ENCODE measurements around the gene RPL12. TPM values are rescaled to one million over a fixed set of nuclear protein-coding genes. Genes with fewer than 3 reads are reported as not detected.
A peak's percentile ranks its signal among the peaks of the same experiment; 100 is the strongest.

The RPL12 gene
- total RNA-seq, 2 experiments from 2014 or later: 2,222 to 2,735 TPM

GRCh38 chr9:127448112-127448805 lies 2.9 kb downstream of the RPL12 start:
- peak overlapping the region; percentile 98 for H3K4me3 Mint-ChIP-seq
- peaks cover 12% of the 10 kb centered on the region for H3K9me3 Mint-ChIP-seq (ENCODE audit: low read depth)
- ChIA-PET POLR2A (interaction anchor here (0.6 to 0.7 kb wide), 2 partner anchors 223 to 621 kb away, joined by 4 read pairs; no protein-coding TSS in a partner anchor), CTCF (interaction anchor here (0.7 kb wide), 1 partner anchor 725 kb away, joined by 4 read pairs; no protein-coding TSS in a partner anchor)
- DNase-seq: no peak
- H3K27ac Mint-ChIP-seq: peak overlapping the region; percentile 98
- intact Hi-C loops (cut with DNase I, micrococcal nuclease): no loop called here
- H3K36me3 Mint-ChIP-seq (ENCODE audit: low read depth): peaks cover 80% of the 10 kb centered on the region
- H3K27me3 Mint-ChIP-seq: no peaks in the 10 kb centered on the region
- ATAC-seq: no peak
- H3K4me1 Mint-ChIP-seq: peaks cover 36% of the 10 kb centered on the region

DNA sequence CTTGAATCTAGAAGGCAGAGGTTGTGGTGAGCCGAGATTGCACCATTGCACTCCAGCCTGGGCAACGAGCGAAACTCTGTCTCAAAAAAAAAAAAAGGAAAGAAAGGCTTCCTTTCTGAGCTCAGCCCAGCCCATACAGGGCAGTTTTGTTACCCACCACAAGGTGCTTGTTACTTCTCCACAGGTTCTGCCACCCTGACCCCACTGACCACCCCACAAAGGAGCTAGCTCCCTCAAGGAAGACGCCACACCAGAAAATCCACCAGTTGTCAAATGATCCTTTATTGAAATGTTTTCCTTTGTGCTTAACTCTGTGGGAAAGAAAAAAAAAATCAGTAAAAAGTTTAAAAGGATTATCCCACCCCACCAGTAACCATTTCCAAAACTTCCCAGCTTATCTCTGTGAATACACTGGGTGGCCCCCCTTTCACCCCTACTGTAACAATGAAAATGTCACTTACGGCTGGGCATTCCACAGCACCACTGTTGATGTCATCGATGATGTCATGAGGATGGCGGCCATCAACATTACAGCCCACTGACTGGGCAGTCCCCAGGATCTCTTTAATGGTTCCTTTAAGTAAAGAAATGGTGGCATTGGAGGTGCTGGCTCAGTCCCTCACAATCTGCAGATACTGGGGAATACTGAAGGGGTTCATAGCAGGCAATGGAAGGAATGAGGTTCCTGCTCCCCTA lies 3.6 kb downstream of the RPL12 start:
- peaks cover 85% of the 10 kb centered on the region for H3K36me3 Mint-ChIP-seq (ENCODE audit: low read depth)
- H3K4me1 Mint-ChIP-seq: peaks cover 33% of the 10 kb centered on the region
- H3K4me3 Mint-ChIP-seq: peak overlapping the region; percentile 98
- POLR2A ChIA-PET: interaction anchor here (1.0 kb wide), 1 partner anchor 58 kb away, joined by 3 read pairs; no protein-coding TSS in a partner anchor
- intact Hi-C loops (cut with DNase I, micrococcal nuclease): no loop called here
- peak overlapping the region; percentile 98 for H3K27ac Mint-ChIP-seq
- no peak for DNase-seq
- peaks cover 12% of the 10 kb centered on the region for H3K9me3 Mint-ChIP-seq (ENCODE audit: low read depth)
- H3K27me3 Mint-ChIP-seq: no peaks in the 10 kb centered on the region
- CTCF ChIA-PET: interaction anchor here (0.7 kb wide), 1 partner anchor 726 kb away, joined by 4 read pairs; no protein-coding TSS in a partner anchor
- ATAC-seq: no peak

- ATAC-seq (peak; percentile 20), DNase-seq (no peak)
- Mint-ChIP-seq H3K4me1 (peaks cover 31% of the 10 kb centered on the region), H3K4me3 (peak overlapping the region; percentile 98), H3K9me3 (ENCODE audit: low read depth) (peaks cover 12% of the 10 kb centered on the region), H3K27me3 (no peaks in the 10 kb centered on the region), H3K27ac (peak overlapping the region; percentile 98), H3K36me3 (ENCODE audit: low read depth) (peaks cover 90% of the 10 kb centered on the region)
- intact Hi-C loops (cut with DNase I, micrococcal nuclease): no loop called here
- POLR2A ChIA-PET: interaction anchor here (1.0 kb wide), 1 partner anchor 58 kb away, joined by 3 read pairs; no protein-coding TSS in a partner anchor
- CTCF ChIA-PET: no interaction called here
Observed at GRCh38 chr9:127446713-127447415, 4.3 kb downstream of the RPL12 start.

DNA sequence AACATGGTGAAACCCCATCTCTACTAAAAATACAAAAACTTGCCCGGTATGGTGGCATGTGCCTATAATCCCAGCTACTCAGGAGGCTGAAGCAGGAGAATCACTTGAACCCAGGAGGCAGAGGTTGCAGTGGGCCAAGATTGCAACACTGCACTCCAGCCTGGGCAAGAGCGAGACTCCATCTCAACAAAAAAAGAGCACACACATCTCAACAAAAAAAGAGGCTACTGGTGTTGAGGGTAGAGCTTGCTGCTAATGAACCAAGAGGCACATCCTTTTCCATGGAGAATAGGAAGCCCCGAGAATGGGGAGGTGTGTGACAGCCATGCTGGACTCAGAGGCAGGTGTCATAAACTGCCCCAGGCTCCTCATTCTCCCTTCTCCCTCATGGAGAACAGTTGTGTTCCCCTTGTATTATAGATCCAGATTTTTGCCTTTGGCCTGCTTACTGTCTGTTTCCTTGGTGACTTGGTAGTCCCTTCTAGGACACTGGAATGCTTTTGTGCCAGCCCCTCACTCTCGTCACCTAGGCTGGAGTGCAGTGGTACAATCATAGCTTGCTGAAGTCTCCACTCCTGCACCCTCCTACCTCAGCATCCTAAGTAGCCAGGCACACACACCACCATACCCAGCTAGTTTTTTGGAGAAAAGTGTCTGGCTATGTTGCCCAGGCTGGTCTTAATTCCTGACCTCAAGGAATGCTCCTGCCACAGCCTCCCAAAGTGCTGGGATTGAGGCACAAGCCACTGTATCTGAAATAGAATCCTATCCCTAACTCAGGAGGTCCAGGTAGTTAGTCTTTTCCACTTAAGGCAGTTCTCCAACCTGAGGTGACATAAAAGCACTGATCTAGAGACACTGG lies 5.1 kb downstream of the RPL12 start:
- peaks cover 31% of the 10 kb centered on the region for H3K4me1 Mint-ChIP-seq
- H3K27me3 Mint-ChIP-seq: no peaks in the 10 kb centered on the region
- H3K27ac Mint-ChIP-seq: peak overlapping the region; percentile 98
- H3K36me3 Mint-ChIP-seq (ENCODE audit: low read depth): peaks cover 93% of the 10 kb centered on the region
- ChIA-PET POLR2A (no interaction called here), CTCF (no interaction called here)
- no peak overlapping the region for H3K4me3 Mint-ChIP-seq
- DNase-seq (no peak), ATAC-seq (no peak)
- intact Hi-C loops (cut with DNase I, micrococcal nuclease): no loop called here
- peaks cover 12% of the 10 kb centered on the region for H3K9me3 Mint-ChIP-seq (ENCODE audit: low read depth)

- peaks cover 12% of the 10 kb centered on the region for H3K9me3 Mint-ChIP-seq (ENCODE audit: low read depth)
- intact Hi-C loops (cut with DNase I, micrococcal nuclease): no loop called here
- peaks cover 31% of the 10 kb centered on the region for H3K4me1 Mint-ChIP-seq
- H3K27me3 Mint-ChIP-seq: no peaks in the 10 kb centered on the region
- peak overlapping the region; percentile 68 for H3K27ac Mint-ChIP-seq
- CTCF ChIA-PET: no interaction called here
- ATAC-seq: no peak
- H3K4me3 Mint-ChIP-seq: no peak overlapping the region
- DNase-seq: no peak
- H3K36me3 Mint-ChIP-seq (ENCODE audit: low read depth): peaks cover 93% of the 10 kb centered on the region
- POLR2A ChIA-PET: interaction anchor here (1.5 kb wide), 2 partner anchors 21 to 48 kb away, joined by 4 to 6 read pairs; partner anchors contain the start of genes SLC2A8 and ZNF79
Observed at GRCh38 chr9:127444921-127445850, 6.0 kb downstream of the RPL12 start.

GRCh38 chr9:127444283-127444920 lies 6.8 kb downstream of the RPL12 start:
- ChIA-PET POLR2A (interaction anchor here (0.6 to 1.5 kb wide), 4 partner anchors 16 to 48 kb away, joined by 3 to 6 read pairs (median 4); partner anchors contain the start of genes SLC2A8 and ZNF79), CTCF (interaction anchor here (0.5 kb wide), 1 partner anchor 10 kb away, joined by 3 read pairs; no protein-coding TSS in a partner anchor)
- Mint-ChIP-seq H3K9me3 (ENCODE audit: low read depth) (peaks cover 12% of the 10 kb centered on the region), H3K27me3 (no peaks in the 10 kb centered on the region), H3K4me3 (no peak overlapping the region), H3K4me1 (peaks cover 29% of the 10 kb centered on the region), H3K27ac (peak overlapping the region; percentile 68), H3K36me3 (ENCODE audit: low read depth) (peaks cover 86% of the 10 kb centered on the region)
- no peak for DNase-seq
- ATAC-seq: no peak
- intact Hi-C loops (cut with DNase I, micrococcal nuclease): no loop called here

DNA sequence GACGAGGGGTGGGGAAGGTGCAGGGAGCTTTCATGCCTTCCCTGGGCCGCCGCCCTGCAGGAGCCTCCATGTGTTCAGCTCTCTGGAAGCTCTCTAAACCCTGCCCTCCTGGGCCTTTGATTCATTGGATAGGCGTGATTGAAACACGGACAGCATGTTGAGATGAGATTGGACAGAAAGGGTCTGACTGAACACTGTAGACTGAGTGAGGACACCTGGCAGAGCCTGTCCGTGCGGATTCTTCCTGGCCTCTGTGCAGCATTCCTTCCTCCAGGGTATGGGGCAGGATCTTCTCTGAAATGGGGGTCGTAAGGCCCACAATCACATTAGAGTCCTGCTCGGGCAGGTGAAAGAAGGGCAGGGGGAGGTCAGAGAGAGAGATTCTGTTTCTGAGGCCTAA lies 12.8 kb downstream of the RPL12 start:
- no peak for ATAC-seq
- intact Hi-C loops (cut with DNase I, micrococcal nuclease): no loop called here
- ChIA-PET CTCF (no interaction called here), POLR2A (no interaction called here)
- H3K4me3 Mint-ChIP-seq: no peak overlapping the region
- peaks cover 10% of the 10 kb centered on the region for H3K4me1 Mint-ChIP-seq
- no peak for DNase-seq
- no peaks in the 10 kb centered on the region for H3K27me3 Mint-ChIP-seq
- no peak overlapping the region for H3K27ac Mint-ChIP-seq
- H3K36me3 Mint-ChIP-seq (ENCODE audit: low read depth): peaks cover 71% of the 10 kb centered on the region
- no peaks in the 10 kb centered on the region for H3K9me3 Mint-ChIP-seq (ENCODE audit: low read depth)

GRCh38 chr9:127437497-127438264 lies 13.5 kb downstream of the RPL12 start:
- ChIA-PET POLR2A (no interaction called here), CTCF (no interaction called here)
- Mint-ChIP-seq H3K27me3 (no peaks in the 10 kb centered on the region), H3K36me3 (ENCODE audit: low read depth) (peaks cover 70% of the 10 kb centered on the region), H3K27ac (no peak overlapping the region), H3K4me1 (peaks cover 10% of the 10 kb centered on the region), H3K9me3 (ENCODE audit: low read depth) (no peaks in the 10 kb centered on the region), H3K4me3 (no peak overlapping the region)
- peak; percentile 53 for DNase-seq
- intact Hi-C loops (cut with DNase I, micrococcal nuclease): no loop called here
- peak; percentile 77 for ATAC-seq

DNA sequence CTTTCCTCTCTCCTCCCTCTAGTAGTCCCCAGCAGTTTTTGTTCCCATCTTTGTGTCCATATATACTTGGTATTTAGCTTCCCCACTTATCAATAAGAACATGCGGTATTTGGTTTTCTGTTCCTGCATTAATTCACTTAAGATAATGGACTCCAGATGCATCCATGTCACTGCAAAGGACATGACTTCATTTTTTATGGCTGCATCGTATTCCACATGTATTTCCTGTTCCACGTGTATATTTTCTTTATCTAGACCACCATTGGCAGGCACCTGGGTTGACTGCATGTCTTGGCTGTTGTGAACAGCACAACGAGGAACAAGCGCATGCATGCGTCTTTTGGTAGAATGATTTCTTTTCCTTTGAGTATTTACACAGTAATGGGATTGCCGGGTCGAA lies 20.8 kb downstream of the RPL12 start:
- intact Hi-C loops (cut with DNase I, micrococcal nuclease): no loop called here
- no peak for ATAC-seq
- no peak for DNase-seq
- no peaks in the 10 kb centered on the region for H3K9me3 Mint-ChIP-seq (ENCODE audit: low read depth)
- no peak overlapping the region for H3K4me3 Mint-ChIP-seq
- H3K27ac Mint-ChIP-seq: no peak overlapping the region
- peaks cover 39% of the 10 kb centered on the region for H3K4me1 Mint-ChIP-seq
- H3K36me3 Mint-ChIP-seq (ENCODE audit: low read depth): peaks cover 62% of the 10 kb centered on the region
- ChIA-PET CTCF (interaction anchor here (0.6 kb wide), 1 partner anchor 57 kb away, joined by 3 read pairs; no protein-coding TSS in a partner anchor), POLR2A (no interaction called here)
- no peaks in the 10 kb centered on the region for H3K27me3 Mint-ChIP-seq
